ENCODE measurements around the gene FABP1. TPM values are rescaled to one million over a fixed set of nuclear protein-coding genes. Genes with fewer than 3 reads are reported as not detected.

The FABP1 gene
- total RNA-seq, 4 donors from 2014 or later = 0.41 to 11.6 (median 5.2) TPM

GRCh38 chr2:88115825-88116518 is 11.9 kb downstream of the FABP1 start:
- ATAC-seq (peak in 1 of 2 donors; percentile 32), DNase-seq (no peak)
- intact Hi-C loops (cut with DNase I; ENCODE audit: low total_unique reads) (loop anchor here (5.0 kb wide), 1 partner anchor 59 kb away; the partner anchor contains the start of gene KRCC1), in situ Hi-C loops (cut with MboI; ENCODE audit: low sequenced_read_pairs in 4 of 4) (no loop called here)
- Histone ChIP-seq H3K27me3 (no peaks in the 10 kb centered on the region), H3K4me3 (no peak overlapping the region), H3K36me3 (peaks cover 0 to 16% of the 10 kb centered on the region in 2 donors), H3K9me3 (no peaks in the 10 kb centered on the region), H3K27ac (peak overlapping the region in 3 of 4 donors; percentile 18 to 74 (median 56)), H3K4me1 (peaks cover 8 to 27% of the 10 kb centered on the region in 2 donors)
- no peak for TF ChIP-seq POLR2A (IDR thresholded peaks at IDR 0.05)
- TF ChIP-seq, protein P1, sequence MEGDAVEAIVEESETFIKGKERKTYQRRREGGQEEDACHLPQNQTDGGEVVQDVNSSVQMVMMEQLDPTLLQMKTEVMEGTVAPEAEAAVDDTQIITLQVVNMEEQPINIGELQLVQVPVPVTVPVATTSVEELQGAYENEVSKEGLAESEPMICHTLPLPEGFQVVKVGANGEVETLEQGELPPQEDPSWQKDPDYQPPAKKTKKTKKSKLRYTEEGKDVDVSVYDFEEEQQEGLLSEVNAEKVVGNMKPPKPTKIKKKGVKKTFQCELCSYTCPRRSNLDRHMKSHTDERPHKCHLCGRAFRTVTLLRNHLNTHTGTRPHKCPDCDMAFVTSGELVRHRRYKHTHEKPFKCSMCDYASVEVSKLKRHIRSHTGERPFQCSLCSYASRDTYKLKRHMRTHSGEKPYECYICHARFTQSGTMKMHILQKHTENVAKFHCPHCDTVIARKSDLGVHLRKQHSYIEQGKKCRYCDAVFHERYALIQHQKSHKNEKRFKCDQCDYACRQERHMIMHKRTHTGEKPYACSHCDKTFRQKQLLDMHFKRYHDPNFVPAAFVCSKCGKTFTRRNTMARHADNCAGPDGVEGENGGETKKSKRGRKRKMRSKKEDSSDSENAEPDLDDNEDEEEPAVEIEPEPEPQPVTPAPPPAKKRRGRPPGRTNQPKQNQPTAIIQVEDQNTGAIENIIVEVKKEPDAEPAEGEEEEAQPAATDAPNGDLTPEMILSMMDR (IDR thresholded peaks at IDR 0.05 in 4 of 5, conservative IDR thresholded peaks at IDR 0.05 in 1 of 5) = no peak

DNA sequence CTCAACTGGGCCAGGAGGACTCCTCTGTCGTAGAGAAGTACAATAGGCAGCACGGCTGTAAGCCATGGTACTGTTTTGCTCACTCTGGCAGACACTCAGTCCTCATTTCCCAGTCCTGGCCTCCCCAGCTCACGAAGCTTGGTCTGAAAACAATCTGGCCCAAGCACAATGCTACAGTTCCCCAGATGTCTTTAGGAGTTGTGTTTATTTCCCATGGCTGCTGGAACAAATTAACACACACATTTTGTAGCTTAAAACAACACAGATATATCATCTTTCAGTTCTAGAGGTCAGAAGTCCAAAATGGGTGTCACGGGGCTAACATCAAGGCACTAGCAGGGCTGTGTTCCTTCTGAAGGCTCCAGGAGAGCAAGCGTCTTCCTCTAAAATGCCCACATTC is 13.0 kb downstream of the FABP1 start:
- peaks cover 8 to 27% of the 10 kb centered on the region in 2 donors for H3K4me1 ChIP-seq
- no peaks in the 10 kb centered on the region for H3K27me3 ChIP-seq
- no peak overlapping the region for H3K4me3 ChIP-seq
- peak overlapping the region; percentile 18 to 74 (median 48) for H3K27ac ChIP-seq
- peak; percentile 31 to 39 for ATAC-seq
- no peak for DNase-seq
- in situ Hi-C loops (cut with MboI; ENCODE audit: low sequenced_read_pairs in 4 of 4) = no loop called here
- H3K36me3 ChIP-seq = peaks cover 0 to 27% of the 10 kb centered on the region in 2 donors
- H3K9me3 ChIP-seq = no peaks in the 10 kb centered on the region
- TF ChIP-seq, protein P1 (IDR thresholded peaks at IDR 0.05 in 4 of 5, conservative IDR thresholded peaks at IDR 0.05 in 1 of 5) = no peak
- TF ChIP-seq POLR2A (IDR thresholded peaks at IDR 0.05) = no peak
- intact Hi-C loops (cut with DNase I; ENCODE audit: low total_unique reads) = loop anchor here (5.0 kb wide), 1 partner anchor 58 kb away; the partner anchor contains the start of gene KRCC1

- intact Hi-C loops (cut with DNase I; ENCODE audit: low total_unique reads) = no loop called here
- Histone ChIP-seq H3K27ac (no peak overlapping the region), H3K4me3 (no peak overlapping the region), H3K9me3 (no peaks in the 10 kb centered on the region), H3K4me1 (peaks cover 7 to 22% of the 10 kb centered on the region in 2 donors), H3K27me3 (no peaks in the 10 kb centered on the region), H3K36me3 (peaks cover 0 to 45% of the 10 kb centered on the region in 2 donors)
- ATAC-seq (no peak), DNase-seq (no peak)
- TF ChIP-seq, protein P1 (IDR thresholded peaks at IDR 0.05 in 4 of 5, conservative IDR thresholded peaks at IDR 0.05 in 1 of 5) = no peak
- no peak for TF ChIP-seq POLR2A (IDR thresholded peaks at IDR 0.05)
- in situ Hi-C loops (cut with MboI; ENCODE audit: low sequenced_read_pairs in 4 of 4) = no loop called here
These were observed 14.8 kb downstream of the FABP1 start for GRCh38 chr2:88113069-88113468.

GRCh38 chr2:88110830-88111229 is 17.0 kb downstream of the FABP1 start:
- Histone ChIP-seq H3K36me3 (peaks cover 0 to 56% of the 10 kb centered on the region in 2 donors), H3K9me3 (no peaks in the 10 kb centered on the region), H3K27ac (peak overlapping the region in 2 of 4 donors; percentile 13 to 27), H3K4me1 (peaks cover 5 to 17% of the 10 kb centered on the region in 2 donors), H3K27me3 (no peaks in the 10 kb centered on the region), H3K4me3 (no peak overlapping the region)
- intact Hi-C loops (cut with DNase I; ENCODE audit: low total_unique reads) = no loop called here
- ATAC-seq (no peak), DNase-seq (no peak)
- in situ Hi-C loops (cut with MboI; ENCODE audit: low sequenced_read_pairs in 4 of 4) = no loop called here
- TF ChIP-seq POLR2A (IDR thresholded peaks at IDR 0.05) = no peak
- TF ChIP-seq, protein P1 (IDR thresholded peaks at IDR 0.05 in 4 of 5, conservative IDR thresholded peaks at IDR 0.05 in 1 of 5) = no peak
